Lower leg skin (tissue), 4 donors: ENCODE measurements around the gene HYAL1. TPM values are rescaled to one million over a fixed set of nuclear protein-coding genes. Genes with fewer than 3 reads are reported as not detected.

Experiments used
- DNase-seq, 2 donors: peaks; one replicate each; pipeline ENCODE4 v3.0.0-alpha.2; 2019; ENCODE audit warnings: low spot score in 2 of 2
- H3K4me3 ChIP-seq: fragments of 200-600 bp; sonication (generic); 2 replicates; pipeline ENCODE4 v1.5.1; 2017; ENCODE audit warnings: mild to moderate bottlenecking, low read depth; ENCODE audit not compliant: poor library complexity, severe bottlenecking
- CTCF ChIP-seq, 3 donors: fragments of 450-650 bp; IDR thresholded peaks; one replicate each; pipeline ENCODE4 v1.5.1; 2016; ENCODE audit warnings: antibody characterized with exemption in 3 of 3, mild to moderate bottlenecking in 3 of 3, moderate library complexity in 2 of 3
- POLR2A ChIP-seq, 2 donors: fragments of 450-650 bp; IDR thresholded peaks; one replicate each; pipeline ENCODE4 v1.6.1; 2016 to 2017; ENCODE audit warnings: antibody characterized with exemption in 2 of 2, mild to moderate bottlenecking in 1 of 2, moderate library complexity in 1 of 2
- WGBS, 2 donors: methylation state at CpG; one replicate each; pipeline ENCODE4 v1.1.5; 2018; 5-methylcytosine and 5-hydroxymethylcytosine counted together
- intact Hi-C: fragments of 100-400 bp; cut with DNase I; formaldehyde crosslinking; loops from one replicate; pipeline ENCODE4 v1.15.0; 2023; ENCODE audit warnings: low total_unique reads
- total RNA-seq, 4 donors: library from RNA; depleted of rRNA; stranded (reverse); fragments of >200 nt; gene quantifications; one replicate each; pipeline ENCODE4 v1.1.0, GENCODE V29; 2016

Gene HYAL1
- total RNA-seq: 10 to 100 TPM; 16.7 to 35.5 (median 20.6) TPM

GRCh38 chr3:50303013-50303815 lies at the start of gene HYAL1:
TSS of gene HYAL1 (minus strand) at chr3:50303574. CDS start at chr3:50302956, 618 bp downstream.
- peak; percentile 54 to 91 for DNase-seq
- WGBS, 2 donors: 57 to 72% methylated on average over 11 to 13 of the region's 14 CpGs
- intact Hi-C loops: no loop called here
- no peak for TF ChIP-seq POLR2A (IDR thresholded peaks at IDR 0.05)
- no peak for TF ChIP-seq CTCF (IDR thresholded peaks at IDR 0.05)
- no peak within 1 kb of the TSS for H3K4me3 ChIP-seq

- intact Hi-C loops: no loop called here
- WGBS, 2 donors: 32 to 43% methylated on average over 2 of the region's 2 CpGs
- H3K4me3 ChIP-seq: no peak overlapping the region
- TF ChIP-seq POLR2A (IDR thresholded peaks at IDR 0.05): no peak
- TF ChIP-seq CTCF (IDR thresholded peaks at IDR 0.05): no peak
- DNase-seq: no peak
Measured at GRCh38 chr3:50352781-50353180, 49.4 kb upstream of the HYAL1 start.

GRCh38 chr3:50351323-50351697 lies 47.9 kb upstream of the HYAL1 start:
- no peak overlapping the region for H3K4me3 ChIP-seq
- intact Hi-C loops: no loop called here
- no peak for DNase-seq
- WGBS, 2 donors: 45 to 47% methylated on average over 11 of the region's 11 CpGs
- TF ChIP-seq CTCF (IDR thresholded peaks at IDR 0.05) (no peak), POLR2A (IDR thresholded peaks at IDR 0.05) (no peak)

- intact Hi-C loops: no loop called here
- H3K4me3 ChIP-seq: peak within 1 kb of the TSS; percentile 49
- 1% methylated on average over 31 to 44 of the region's 64 CpGs for WGBS, 2 donors
- DNase-seq: peak; percentile 97 to 99
- no peak for TF ChIP-seq CTCF (IDR thresholded peaks at IDR 0.05)
- TF ChIP-seq POLR2A (IDR thresholded peaks at IDR 0.05): no peak
Measured at GRCh38 chr3:50350527-50351322, 47.4 kb upstream of the HYAL1 start, which contains the start of the genes CYB561D2 and NPRL2. TSS of gene CYB561D2 (plus strand) at chr3:50350862. CDS start at chr3:50351434, 572 bp downstream. TSS of gene NPRL2 (minus strand) at chr3:50350775. CDS start at chr3:50350652, 123 bp downstream.

- WGBS, 2 donors: 2 to 3% methylated on average over 7 of the region's 7 CpGs
- intact Hi-C loops: no loop called here
- no peak for DNase-seq
- peak overlapping the region; percentile 49 for H3K4me3 ChIP-seq
- TF ChIP-seq CTCF (IDR thresholded peaks at IDR 0.05): no peak
- TF ChIP-seq POLR2A (IDR thresholded peaks at IDR 0.05): no peak
Measured at GRCh38 chr3:50350213-50350526, 46.8 kb upstream of the HYAL1 start.
